Mucosa of descending colon (tissue), 3 donors: ENCODE data around the gene HAUS8. TPM values are rescaled to one million over a fixed set of nuclear protein-coding genes. Genes with fewer than 3 reads are reported as not detected.
A peak's percentile ranks its signal among the peaks of the same experiment; 100 is the strongest.

Source experiments
- ATAC-seq: fragments of 200-7000 bp; cut with Tn5 transposase; one replicate; pipeline ENCODE4 v1.9.1; 2020; ENCODE audit warnings: mild to moderate bottlenecking, moderate library complexity
- DNase-seq, 3 donors: peaks; one replicate each; pipeline ENCODE4 v3.0.0-alpha.2; 2020
- H3K36me3 ChIP-seq: fragments of 200-600 bp; one replicate; pipeline ENCODE4 v1.8.0; 2021; ENCODE audit warnings: low read depth, mild to moderate bottlenecking
- H3K4me1 ChIP-seq: fragments of 200-600 bp; one replicate; pipeline ENCODE4 v1.8.0; 2021; ENCODE audit warnings: low read depth, mild to moderate bottlenecking
- H3K4me3 ChIP-seq: fragments of 200-600 bp; one replicate; pipeline ENCODE4 v1.8.0; 2021; ENCODE audit warnings: mild to moderate bottlenecking
- H3K9me3 ChIP-seq: fragments of 200-600 bp; one replicate; pipeline ENCODE4 v1.8.0; 2021; ENCODE audit warnings: mild to moderate bottlenecking
- intact Hi-C, 2 donors: fragments of 100-400 bp; cut with DNase I in 1 of 2; cut with micrococcal nuclease in 1 of 2; formaldehyde crosslinking; loops; one replicate each; pipeline versions ENCODE4 v1.11.0 to v1.11.1; 2022; cut with DNase I, micrococcal nuclease
- total RNA-seq, 3 donors: library from RNA; stranded (reverse); fragmentation: NEBNext Ultra II Directional in 2 of 3; extraction: Animal tissue kit (Norgen Biotek cat#: 25700) in 2 of 3; gene quantifications; one replicate each; pipeline versions ENCODE4 v1.2.1 to v1.2.4, GENCODE V29; 2021 to 2023
- TF ChIP-seq, protein P1 (sequence below): fragments of 200-600 bp; IDR thresholded peaks from one replicate; pipeline ENCODE4 v1.8.0; 2022; ENCODE audit warnings: antibody characterized with exemption, mild to moderate bottlenecking
- donor health status: DM: no; HTN: no; CAD: no; lungs with moderate emphysema.
- donor health status: DM: no; HTN: no; CAD: no.
- donor health status: DM: no; HTN: yes; CAD: no.

Gene HAUS8
- total RNA-seq, 3 donors from 2014 or later = 12.2 to 16.6 (median 13.6) TPM

DNA sequence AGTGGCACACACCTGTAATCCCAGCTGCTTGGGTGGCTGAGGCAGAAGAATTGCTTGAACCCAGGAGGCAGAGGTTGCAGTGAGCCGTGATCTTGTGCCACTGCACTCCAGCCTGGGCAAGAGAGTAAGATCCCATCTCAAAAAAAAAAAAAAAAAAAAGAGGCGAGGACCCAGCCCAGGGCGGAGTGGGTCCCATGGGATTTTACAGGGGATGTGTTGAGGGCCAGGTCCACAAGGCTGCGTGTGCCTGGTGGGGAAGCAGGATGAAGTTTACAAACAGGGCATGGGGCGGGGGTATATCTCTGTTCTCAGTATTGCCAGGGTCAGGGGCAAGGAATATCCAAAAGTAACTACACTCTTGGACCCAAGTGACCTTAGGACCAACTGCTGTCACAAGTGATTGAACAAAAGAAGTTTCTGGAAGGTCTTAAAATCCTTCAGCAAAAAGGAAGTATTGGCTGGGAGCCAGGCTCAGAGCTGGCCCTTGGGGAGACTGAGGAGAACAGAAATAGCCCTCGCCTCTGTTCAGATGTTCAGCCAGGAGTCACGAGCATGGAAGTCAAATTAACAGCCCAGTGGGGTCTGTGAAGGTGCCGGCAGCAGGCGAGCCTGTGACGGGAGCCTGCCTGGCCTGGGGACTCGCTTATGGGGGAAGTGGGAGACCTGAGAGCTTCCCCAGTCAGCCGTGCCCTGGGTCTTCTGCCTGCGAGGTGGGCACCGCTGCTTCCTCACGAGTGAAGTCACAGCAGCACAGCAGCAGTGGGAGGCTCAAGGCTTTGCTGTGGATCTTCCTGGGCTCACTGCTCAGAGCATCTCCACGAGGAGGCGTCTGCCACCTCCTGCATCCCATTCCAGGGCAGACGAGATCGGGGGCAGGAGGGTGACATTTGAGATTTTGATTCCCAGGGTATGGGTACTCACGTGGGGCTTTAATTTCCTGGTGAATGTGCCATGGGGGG is 6.7 kb upstream of the HAUS8 start:
- ATAC-seq (no peak), DNase-seq (no peak)
- Histone ChIP-seq H3K4me3 (no peak overlapping the region), H3K4me1 (peaks cover 9% of the 10 kb centered on the region), H3K36me3 (no peaks in the 10 kb centered on the region), H3K9me3 (no peaks in the 10 kb centered on the region)
- intact Hi-C loops = no loop called here
- TF ChIP-seq, protein P1, sequence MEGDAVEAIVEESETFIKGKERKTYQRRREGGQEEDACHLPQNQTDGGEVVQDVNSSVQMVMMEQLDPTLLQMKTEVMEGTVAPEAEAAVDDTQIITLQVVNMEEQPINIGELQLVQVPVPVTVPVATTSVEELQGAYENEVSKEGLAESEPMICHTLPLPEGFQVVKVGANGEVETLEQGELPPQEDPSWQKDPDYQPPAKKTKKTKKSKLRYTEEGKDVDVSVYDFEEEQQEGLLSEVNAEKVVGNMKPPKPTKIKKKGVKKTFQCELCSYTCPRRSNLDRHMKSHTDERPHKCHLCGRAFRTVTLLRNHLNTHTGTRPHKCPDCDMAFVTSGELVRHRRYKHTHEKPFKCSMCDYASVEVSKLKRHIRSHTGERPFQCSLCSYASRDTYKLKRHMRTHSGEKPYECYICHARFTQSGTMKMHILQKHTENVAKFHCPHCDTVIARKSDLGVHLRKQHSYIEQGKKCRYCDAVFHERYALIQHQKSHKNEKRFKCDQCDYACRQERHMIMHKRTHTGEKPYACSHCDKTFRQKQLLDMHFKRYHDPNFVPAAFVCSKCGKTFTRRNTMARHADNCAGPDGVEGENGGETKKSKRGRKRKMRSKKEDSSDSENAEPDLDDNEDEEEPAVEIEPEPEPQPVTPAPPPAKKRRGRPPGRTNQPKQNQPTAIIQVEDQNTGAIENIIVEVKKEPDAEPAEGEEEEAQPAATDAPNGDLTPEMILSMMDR = no peak

DNA sequence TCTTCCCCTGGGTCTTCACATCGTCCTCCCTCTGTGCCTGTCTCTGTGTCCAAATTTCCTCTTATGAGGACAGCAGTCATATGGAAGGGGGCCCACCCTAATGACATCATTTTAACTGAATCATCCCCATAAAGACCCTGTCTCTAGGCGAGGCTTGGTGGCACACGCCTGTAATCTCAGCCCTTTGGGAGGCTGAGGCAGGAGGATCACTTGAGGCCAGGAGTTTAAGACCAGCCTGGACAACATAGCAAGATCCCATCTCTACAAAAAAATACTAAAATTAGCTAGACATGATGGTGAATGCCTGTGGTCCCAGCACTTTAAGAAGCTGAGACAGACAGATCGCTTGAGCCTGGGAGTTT is 5.2 kb upstream of the HAUS8 start:
- peaks cover 14% of the 10 kb centered on the region for H3K4me1 ChIP-seq
- no peak overlapping the region for H3K4me3 ChIP-seq
- DNase-seq (no peak), ATAC-seq (no peak)
- intact Hi-C loops = no loop called here
- H3K9me3 ChIP-seq = no peaks in the 10 kb centered on the region
- H3K36me3 ChIP-seq = no peaks in the 10 kb centered on the region
- TF ChIP-seq, protein P1 = no peak

DNA sequence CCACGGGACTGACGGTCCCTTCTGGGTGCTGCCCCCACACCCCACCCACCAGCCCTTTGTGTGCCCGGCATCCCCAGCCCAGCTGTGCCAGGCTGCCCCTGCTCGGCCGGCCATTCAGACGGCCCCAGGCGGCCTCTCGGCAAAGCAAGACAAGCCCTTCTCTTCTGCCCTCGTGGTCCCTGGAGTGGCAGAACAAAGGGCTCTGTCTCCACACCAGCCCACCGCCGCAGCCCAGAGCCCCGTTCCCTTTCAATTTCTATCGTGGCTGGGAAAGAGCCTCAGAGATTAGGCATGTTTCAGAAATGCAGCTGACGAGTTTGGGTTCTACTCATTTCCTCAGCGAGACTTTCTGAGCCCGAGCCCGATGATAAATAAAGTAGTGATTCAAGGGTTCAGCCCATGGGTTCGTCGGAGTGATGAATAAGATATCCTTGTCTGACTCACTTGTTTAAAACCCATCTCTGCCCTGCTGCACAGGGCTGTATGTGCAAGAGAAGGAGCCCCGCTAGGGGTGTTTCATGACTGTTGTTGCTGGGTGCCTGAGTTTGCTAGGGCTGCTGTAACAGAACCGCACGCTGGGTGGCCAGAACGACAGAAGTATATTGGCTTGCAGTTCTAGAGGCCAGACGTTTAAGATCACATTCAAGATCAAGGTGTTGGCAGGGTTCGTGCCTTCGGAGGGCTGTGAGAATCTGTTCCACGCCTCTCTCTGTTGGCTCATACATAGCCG is 4.6 kb upstream of the HAUS8 start:
- TF ChIP-seq, protein P1 = no peak
- Histone ChIP-seq H3K4me3 (no peak overlapping the region), H3K36me3 (no peaks in the 10 kb centered on the region), H3K9me3 (no peaks in the 10 kb centered on the region), H3K4me1 (peaks cover 14% of the 10 kb centered on the region)
- DNase-seq = peak; percentile 54 to 73 (median 59)
- peak; percentile 6 for ATAC-seq
- intact Hi-C loops = no loop called here

DNA sequence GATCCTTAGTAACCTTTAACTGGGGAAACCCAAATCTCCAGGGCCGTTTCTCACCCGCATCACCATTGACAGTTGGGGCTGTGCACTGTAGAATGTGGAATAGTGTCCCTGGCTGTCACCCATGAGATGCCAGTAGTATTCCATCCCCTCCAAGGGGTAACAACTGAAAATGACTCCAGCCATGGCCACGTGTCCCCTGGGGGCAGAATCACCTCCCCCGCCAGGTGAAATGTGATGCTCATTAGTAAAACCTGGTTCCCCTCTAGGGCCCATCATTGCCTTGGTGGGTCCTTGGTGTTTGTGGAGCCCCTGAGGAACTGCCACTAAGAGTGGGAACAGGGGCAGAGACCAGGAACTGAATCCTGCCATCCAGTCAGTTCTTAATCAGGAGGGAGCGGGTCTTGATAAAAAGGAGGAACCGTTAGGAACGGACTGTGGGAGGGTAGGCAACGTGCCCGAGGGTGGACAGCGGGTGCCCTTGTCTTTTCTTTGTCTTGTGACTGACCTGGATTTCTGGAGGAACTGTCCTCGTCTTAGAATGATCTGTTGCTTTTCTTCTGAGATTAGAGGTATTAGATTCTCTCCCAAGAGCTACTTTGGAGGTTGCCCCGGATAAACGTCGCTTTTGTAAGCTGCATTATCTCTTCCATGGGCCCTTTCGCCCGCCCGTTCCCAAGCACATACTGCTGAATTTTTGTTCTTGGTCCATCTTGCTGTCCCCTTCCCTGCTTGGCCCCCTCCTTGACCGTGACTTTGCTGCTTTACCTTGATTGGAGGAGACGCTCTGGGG is 3.9 kb upstream of the HAUS8 start:
- H3K4me3 ChIP-seq = no peak overlapping the region
- ATAC-seq = no peak
- H3K9me3 ChIP-seq = no peaks in the 10 kb centered on the region
- H3K4me1 ChIP-seq = peaks cover 18% of the 10 kb centered on the region
- no peaks in the 10 kb centered on the region for H3K36me3 ChIP-seq
- TF ChIP-seq, protein P1 = no peak
- intact Hi-C loops = no loop called here
- DNase-seq = no peak

DNA sequence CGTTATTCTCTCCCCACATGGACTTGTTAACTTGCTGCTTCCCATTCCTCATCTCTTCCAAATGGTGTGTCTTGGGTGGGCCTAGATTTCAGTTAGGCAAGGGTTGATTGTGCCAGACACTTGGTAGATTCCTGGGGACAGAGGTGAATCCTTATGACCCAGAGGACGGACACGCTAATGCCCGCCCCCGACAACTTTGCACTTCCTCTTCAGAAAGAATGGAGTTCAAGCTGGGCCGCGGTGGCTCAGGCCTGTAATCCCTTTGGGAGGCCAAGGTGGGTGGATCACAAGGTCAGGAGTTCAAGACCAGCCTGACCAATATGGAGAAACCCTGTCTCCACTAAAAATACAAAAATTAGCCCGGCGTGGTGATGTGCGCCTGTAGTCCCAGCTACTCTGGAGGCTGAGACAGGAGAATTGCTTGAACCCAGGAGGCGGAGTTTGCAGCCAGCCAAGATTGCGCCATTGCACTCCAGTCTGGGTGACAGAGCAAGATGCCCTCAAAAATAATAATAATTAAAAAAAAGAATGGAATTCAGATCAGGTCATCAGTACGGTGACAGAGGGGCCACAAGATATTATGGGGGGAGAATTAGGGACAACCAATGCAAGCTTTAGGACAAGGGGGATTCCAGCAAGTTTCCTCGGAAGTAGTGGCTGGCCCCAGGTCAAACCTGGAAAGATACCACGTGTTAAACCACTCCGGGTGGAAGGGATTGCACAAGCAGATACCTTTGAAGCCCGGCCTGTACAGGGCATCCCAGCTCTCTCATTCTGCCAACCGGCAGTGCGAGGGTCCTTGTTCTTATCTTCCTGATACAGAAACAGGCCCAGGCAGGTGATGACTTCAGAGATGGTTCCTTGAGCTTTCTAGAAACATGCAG is 3.0 kb upstream of the HAUS8 start:
- Histone ChIP-seq H3K36me3 (no peaks in the 10 kb centered on the region), H3K4me1 (peaks cover 22% of the 10 kb centered on the region), H3K4me3 (no peak overlapping the region), H3K9me3 (no peaks in the 10 kb centered on the region)
- intact Hi-C loops = no loop called here
- TF ChIP-seq, protein P1 = no peak
- DNase-seq = no peak
- ATAC-seq = no peak
